ENCODE measurements around the gene ELMOD3.
"Not testable (repeated sequence)": the region's sequence is repeated elsewhere in the genome, so short reads cannot be mapped to it uniquely, and the experiment has no call there.

Gene ELMOD3

GRCh38 chr2:85354286-85355072, at the start of gene ELMOD3, which contains the start of gene RETSAT:
TSS of gene ELMOD3 (plus strand) at chr2:85354769. CDS start at chr2:85357199, 2,430 bp downstream.
TSS of gene RETSAT (minus strand) at chr2:85354528. CDS start at chr2:85354507, 21 bp downstream.
- DNase-seq = peak; percentile 95 to 96

- DNase-seq = no peak
Measured at GRCh38 chr2:85307527-85307897, 47.1 kb upstream of the ELMOD3 start.

- no peak for DNase-seq
Measured at GRCh38 chr2:85308201-85308600, 46.4 kb upstream of the ELMOD3 start.

- no peak for DNase-seq
Measured at GRCh38 chr2:85308896-85309555, 45.5 kb upstream of the ELMOD3 start.

GRCh38 chr2:85309699-85310321, 44.8 kb upstream of the ELMOD3 start:
- no peak for DNase-seq

- no peak for DNase-seq
Measured at GRCh38 chr2:85310330-85310729, 44.2 kb upstream of the ELMOD3 start.

- no peak for DNase-seq
Measured at GRCh38 chr2:85312404-85312803, 42.2 kb upstream of the ELMOD3 start.

- no peak for DNase-seq
Measured at GRCh38 chr2:85314884-85315242, 39.7 kb upstream of the ELMOD3 start.

- not testable (repeated sequence) for DNase-seq
Measured at GRCh38 chr2:85315921-85316320, 38.6 kb upstream of the ELMOD3 start.

GRCh38 chr2:85318222-85319074, 36.1 kb upstream of the ELMOD3 start:
- DNase-seq = peak; percentile 52 to 54

GRCh38 chr2:85319796-85320195, 34.8 kb upstream of the ELMOD3 start:
- DNase-seq = no peak

GRCh38 chr2:85323351-85323987, 31.1 kb upstream of the ELMOD3 start:
- DNase-seq = no peak

GRCh38 chr2:85323988-85324367, 30.6 kb upstream of the ELMOD3 start:
- not testable (repeated sequence) for DNase-seq

- DNase-seq = no peak
Measured at GRCh38 chr2:85324639-85325465, 29.7 kb upstream of the ELMOD3 start.

GRCh38 chr2:85325466-85325811, 29.1 kb upstream of the ELMOD3 start:
- DNase-seq = no peak

- DNase-seq = peak; percentile 69 to 70
Measured at GRCh38 chr2:85326406-85327159, 28.0 kb upstream of the ELMOD3 start.

- DNase-seq = peak in 1 of 2 experiments; percentile 74
Measured at GRCh38 chr2:85327160-85327821, 27.3 kb upstream of the ELMOD3 start.

- DNase-seq = peak; percentile 94 to 95
Measured at GRCh38 chr2:85327822-85328617, 26.5 kb upstream of the ELMOD3 start, which contains the start of gene TGOLN2. TSS of gene TGOLN2 (minus strand) at chr2:85327989. CDS start at chr2:85327962, 27 bp downstream.

- no peak for DNase-seq
Measured at GRCh38 chr2:85329181-85329651, 25.4 kb upstream of the ELMOD3 start.

All from activated T-cell treated with anti-CD3 and anti-CD28 coated beads, Interleukin-2, amount 50 U/mL, for 48 hours (primary cell).